Activated CD4-positive, CD25-positive, alpha-beta regulatory T cell (primary cell): ENCODE results near the gene GRAP.
"Not testable (repeated sequence)": the region's sequence is repeated elsewhere in the genome, so short reads cannot be mapped to it uniquely, and the experiment has no call there.

ENCODE experiments used
- DNase-seq, 4 experiments: peaks; one replicate each; lab custom pipeline; 2025; lab: John Stamatoyannopoulos, UW

The GRAP gene

DNA sequence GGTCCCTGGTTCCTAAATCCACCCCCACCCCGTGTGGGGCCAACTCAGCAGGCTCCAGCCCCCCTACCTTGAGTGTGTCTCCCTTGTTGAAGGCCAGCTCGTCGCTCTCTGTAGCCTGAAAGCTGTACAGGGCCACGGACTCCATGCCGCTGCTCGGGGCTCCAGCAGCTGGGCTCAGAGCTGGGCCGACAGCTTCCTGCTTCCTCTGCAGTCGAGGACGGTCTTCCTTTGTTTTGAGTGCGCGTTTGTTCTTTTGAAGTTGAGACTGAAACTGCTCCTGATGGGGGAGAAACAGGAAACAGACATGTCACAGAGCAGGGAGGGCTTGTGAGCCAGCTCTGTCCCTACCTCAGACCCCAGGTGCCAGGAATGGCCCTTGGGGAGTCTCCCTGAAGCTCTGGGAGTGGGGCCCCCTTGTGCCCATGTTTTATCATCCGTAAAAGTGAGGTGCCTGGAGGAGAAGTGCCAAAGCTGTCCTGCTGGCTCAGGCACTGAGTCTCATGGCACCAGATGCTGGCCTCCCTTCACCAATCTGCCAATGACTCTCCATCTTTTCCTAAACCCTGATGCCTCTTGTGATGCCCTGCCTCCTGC lies at the start of gene GRAP:
GRAP (minus strand) TSS at position 176 of the 594 bp plus-strand sequence; CDS start at position 145, 31 bp downstream.
- not testable (repeated sequence) for DNase-seq

DNA sequence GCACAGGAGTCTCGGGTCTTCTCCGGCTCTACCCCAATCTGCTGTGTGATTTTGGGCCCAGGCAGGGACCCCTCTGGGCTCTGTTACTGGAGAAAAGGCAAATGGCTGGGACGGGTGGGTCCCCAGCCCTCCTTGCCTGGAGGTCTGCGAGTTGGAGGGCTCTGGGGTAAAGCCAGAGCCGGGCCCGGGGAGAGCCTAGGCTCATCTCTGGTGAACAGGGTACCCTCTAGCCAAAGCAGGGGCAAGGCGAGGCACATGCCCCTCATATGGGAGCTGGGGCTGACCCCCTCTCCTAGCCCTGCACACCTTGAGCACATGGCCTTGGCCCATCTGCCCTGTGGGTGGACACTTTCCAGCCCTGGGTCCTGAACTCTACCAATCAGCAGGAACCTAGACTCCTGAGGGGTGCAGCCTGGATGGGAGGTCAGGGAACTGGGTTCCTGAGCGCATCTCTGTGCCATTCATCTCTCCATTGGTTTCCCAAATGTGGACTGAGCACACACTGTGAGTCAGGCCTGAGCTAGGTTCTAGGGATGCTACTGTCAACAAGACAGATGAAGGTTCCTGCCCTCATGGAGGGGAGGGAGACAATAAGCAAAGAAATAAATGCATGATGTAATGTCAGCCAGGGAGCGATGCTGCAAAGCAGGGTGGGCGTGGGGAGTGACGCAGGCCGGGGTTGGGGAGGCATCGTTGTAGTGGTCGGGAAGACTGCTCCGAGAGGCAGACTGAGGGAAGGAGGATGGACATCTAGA lies 47.1 kb upstream of the GRAP start:
- not testable (repeated sequence) for DNase-seq

DNA sequence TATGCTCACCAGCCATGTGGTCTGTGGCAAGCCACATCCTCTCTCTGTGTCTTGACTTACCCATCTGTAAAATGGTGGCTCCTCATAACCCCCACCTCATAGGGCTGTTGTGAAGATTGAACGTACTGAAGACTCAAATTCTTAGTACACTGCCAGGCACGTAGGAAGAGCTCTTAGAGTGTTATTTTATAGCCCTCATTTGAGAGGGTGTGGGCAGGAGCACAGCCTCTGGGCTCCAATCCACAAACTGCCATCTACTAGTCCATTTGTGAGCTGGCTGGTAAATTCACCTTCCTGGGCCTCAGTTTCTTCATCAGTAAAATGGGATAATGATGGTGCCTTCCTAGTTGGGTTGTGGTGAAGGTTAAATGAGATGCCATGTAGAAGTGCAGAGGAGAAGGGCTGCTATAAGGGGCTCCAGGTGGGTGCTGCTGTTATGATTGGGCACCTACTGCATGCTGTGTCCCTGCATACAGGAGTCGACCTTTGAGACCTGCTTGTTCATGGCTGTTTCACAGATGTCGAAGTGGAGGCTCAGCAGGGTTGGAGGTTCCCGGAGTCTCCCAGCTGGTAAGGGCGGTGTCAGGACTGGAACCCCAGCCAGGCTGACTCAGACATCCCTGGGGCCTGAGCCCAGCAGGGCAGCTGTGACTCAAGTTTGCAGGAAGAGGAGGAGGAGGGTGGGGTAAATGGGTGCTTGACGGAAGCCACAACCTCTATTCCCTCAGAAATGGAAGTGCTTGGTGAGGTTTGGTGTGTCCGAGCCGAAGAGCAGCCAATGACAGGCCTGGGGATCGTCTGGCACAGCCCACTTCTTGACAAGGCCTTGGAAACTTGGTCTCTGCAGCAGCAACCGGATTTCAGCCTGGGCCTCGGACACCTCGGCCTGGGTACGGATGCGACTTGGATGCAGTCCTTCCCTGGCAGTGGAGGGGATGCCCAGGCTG lies 46.3 kb upstream of the GRAP start:
- DNase-seq = not testable (repeated sequence)

GRCh38 chr17:19090058-19090772 lies 43.5 kb upstream of the GRAP start:
- DNase-seq = not testable (repeated sequence)

DNA sequence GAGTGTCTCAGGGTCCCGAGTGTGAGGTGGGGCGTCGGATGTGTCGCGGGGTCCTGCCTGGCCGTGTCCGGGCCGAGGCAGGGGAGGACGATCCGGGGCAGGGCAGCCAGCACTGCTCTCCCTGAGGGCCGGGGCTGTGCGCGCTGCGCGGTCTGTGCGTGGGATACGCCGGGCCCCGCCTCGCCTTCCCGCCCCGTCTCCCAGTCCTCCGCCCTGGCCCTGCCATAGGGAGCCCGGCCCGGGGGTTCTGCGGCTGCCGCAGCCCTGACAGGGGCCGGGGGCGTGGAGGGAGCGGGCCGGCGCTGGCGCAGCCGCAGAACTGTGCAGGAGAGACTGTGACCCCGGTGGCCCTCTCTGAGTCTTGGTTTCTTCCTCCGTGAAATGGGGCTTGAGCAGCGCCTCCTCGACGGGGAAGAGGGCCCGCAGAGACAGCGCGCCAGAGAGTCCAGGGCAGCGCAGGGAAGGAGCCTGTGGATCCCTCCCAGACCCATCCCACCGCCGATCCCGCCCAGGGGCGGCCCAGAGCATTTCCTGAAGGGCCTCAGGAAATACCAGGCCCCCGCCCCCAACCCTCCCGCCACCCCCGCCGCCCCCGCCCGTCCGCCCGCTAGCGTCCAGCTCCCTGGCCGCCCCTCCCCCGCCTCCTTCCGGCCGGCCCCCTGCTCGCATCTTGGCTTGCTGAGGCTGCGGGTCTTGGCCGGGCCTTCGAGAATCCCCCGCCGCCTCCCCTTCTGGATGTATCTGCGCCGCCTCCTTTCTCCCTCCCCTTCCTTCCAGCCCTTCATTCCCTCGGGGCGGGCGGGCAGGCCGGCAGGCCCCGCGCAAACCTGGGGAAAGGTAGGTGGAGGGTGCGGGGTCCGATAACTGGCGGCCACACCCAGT lies 42.3 kb upstream of the GRAP start:
- DNase-seq = not testable (repeated sequence)

DNA sequence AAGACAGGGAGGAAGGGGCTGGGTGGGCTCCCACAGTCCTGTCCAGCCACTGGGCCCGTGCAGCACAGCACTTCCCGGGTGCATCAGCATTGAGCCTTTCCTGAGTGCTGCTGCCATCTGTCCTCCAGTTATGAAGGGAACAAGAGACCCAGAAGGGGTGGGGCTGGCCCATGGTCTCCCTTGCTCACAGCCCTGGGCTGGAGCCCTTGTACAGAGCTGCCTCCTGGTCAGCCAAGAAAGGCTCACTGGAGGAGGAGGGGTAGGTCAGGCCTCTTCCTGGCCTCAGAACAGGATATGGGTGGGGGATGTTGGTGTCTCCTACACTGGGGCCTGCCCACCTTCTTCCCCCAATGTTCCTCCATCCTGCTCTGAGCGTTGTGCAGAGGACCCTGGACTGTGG lies 30.6 kb upstream of the GRAP start:
- DNase-seq = not testable (repeated sequence)

GRCh38 chr17:19076398-19077192 lies 29.8 kb upstream of the GRAP start:
- not testable (repeated sequence) for DNase-seq

DNA sequence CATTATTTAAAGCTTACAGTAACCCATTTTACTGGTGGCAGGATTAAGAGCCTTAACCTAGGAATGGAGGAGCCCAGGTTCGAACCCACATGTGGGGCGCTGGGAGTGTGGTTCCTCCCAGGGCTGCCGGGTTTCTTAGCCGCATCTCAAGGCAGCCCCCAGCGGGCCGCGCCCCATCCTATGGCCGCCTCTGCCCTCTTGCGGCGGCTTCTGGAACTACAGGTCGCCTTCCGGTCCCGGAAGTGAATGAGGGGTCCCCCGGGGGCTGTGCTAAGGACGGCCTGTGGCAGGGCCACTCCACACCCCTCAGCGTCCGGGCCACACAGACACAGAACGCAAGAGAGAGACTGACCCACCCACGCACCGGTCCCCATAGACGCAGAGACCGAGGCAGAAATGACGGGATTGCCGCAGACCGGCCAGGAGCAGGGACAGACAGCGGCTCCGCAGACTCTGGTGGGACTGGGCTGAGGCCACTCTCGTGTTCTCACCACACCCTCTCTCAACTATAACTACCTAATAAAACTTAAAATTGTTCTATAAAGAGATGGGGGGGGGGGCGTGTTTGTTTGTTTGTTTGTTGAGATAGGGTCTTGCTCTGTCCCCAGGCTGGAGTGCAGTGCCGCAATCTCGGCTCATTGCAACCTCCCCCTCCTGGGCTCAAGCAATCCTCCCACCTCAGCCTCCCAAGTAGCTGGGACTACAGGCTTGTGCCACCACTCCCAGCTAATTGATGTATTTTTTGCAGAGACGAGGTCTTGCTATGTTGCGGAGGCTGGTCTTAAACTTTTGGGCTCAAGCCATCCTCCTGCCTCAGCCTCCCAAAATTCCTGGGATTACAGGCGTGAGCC lies 23.8 kb upstream of the GRAP start:
- DNase-seq = not testable (repeated sequence)

- DNase-seq = not testable (repeated sequence)
These were observed 17.6 kb upstream of the GRAP start for GRCh38 chr17:19064378-19064777.

GRCh38 chr17:19063326-19063956 lies 16.7 kb upstream of the GRAP start:
- not testable (repeated sequence) for DNase-seq

- not testable (repeated sequence) for DNase-seq
These were observed 16.1 kb upstream of the GRAP start for GRCh38 chr17:19062718-19063325.

- not testable (repeated sequence) for DNase-seq
These were observed 15.4 kb upstream of the GRAP start for GRCh38 chr17:19062009-19062717.

DNA sequence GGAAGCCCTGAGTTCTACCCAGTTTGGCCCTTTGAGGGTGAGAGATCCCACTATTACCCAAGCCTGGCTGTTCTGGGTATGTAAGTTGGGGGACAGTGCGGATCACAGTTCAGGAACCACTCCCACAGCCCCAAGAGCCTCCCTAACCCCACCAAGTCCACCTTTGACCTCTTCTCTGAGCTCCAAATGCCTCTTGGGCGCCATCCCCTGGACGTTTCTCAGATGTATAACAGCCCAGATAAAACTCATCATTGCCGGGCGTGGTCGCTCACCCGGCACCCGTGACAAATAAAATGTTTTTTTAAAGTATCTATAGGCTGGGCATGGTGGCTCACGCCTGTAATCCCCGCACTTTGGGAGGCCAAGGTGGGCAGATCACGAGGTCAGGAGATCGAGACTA lies 8.7 kb upstream of the GRAP start:
- not testable (repeated sequence) for DNase-seq

- not testable (repeated sequence) for DNase-seq
These were observed 2.1 kb upstream of the GRAP start for GRCh38 chr17:19048826-19049225.

- not testable (repeated sequence) for DNase-seq
These were observed 753 bp upstream of the GRAP start for GRCh38 chr17:19047510-19047909.

- DNase-seq = not testable (repeated sequence)
These were observed 2.1 kb downstream of the GRAP start for GRCh38 chr17:19044643-19045042.

DNA sequence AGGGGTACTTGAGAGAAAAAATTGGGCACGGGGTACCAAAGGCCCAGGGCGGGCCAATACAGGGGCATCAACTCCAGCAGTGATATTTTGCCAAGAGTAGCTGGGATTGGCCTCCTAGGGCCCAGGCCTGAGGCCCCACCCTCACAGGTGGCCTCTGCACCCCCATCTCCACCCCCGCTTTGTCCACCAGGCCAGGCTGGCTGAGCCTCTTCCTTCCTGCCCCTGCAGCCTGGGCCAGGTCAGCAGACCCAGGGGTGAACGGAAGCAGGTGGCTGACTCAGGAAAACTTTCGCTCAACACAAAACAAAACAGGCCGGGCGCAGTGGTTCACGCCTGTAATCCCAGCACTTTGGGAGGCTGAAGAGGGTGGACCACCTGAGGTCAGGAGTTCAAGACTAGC lies 3.7 kb downstream of the GRAP start:
- not testable (repeated sequence) for DNase-seq
